Activated naive CD8-positive, alpha-beta T cell treated with anti-CD3 and anti-CD28 coated beads, Interleukin-2, amount 50 U/mL, for 16 hours (primary cell): ENCODE measurements around the gene CLNK.

ENCODE experiments used
- DNase-seq: peaks from one replicate; pipeline ENCODE4 v3.0.0-alpha.2; 2020; ENCODE audit warnings: low read depth, low spot score

CLNK gene

GRCh38 chr4:10613926-10614478 is 70.6 kb downstream of the CLNK start:
- no peak for DNase-seq

GRCh38 chr4:10612476-10612875 is 72.1 kb downstream of the CLNK start:
- DNase-seq, result no peak

- no peak for DNase-seq
Observed at GRCh38 chr4:10611673-10612072, 72.9 kb downstream of the CLNK start.

GRCh38 chr4:10608501-10609219 is 75.9 kb downstream of the CLNK start:
- DNase-seq, result no peak

GRCh38 chr4:10607206-10607605 is 77.4 kb downstream of the CLNK start:
- no peak for DNase-seq

GRCh38 chr4:10606483-10607155 is 77.9 kb downstream of the CLNK start:
- no peak for DNase-seq

- DNase-seq, result no peak
Observed at GRCh38 chr4:10605746-10606482, 78.7 kb downstream of the CLNK start.

GRCh38 chr4:10605031-10605430 is 79.5 kb downstream of the CLNK start:
- no peak for DNase-seq

- DNase-seq, result no peak
Observed at GRCh38 chr4:10599574-10599973, 85.0 kb downstream of the CLNK start.

- no peak for DNase-seq
Observed at GRCh38 chr4:10598829-10599228, 85.7 kb downstream of the CLNK start.

- DNase-seq, result no peak
Observed at GRCh38 chr4:10596586-10597290, 87.8 kb downstream of the CLNK start.

GRCh38 chr4:10593130-10593529 is 91.4 kb downstream of the CLNK start:
- DNase-seq, result no peak

GRCh38 chr4:10590896-10591295 is 93.7 kb downstream of the CLNK start:
- no peak for DNase-seq

GRCh38 chr4:10589799-10590198 is 94.8 kb downstream of the CLNK start:
- DNase-seq, result no peak

- no peak for DNase-seq
Observed at GRCh38 chr4:10589321-10589720, 95.2 kb downstream of the CLNK start.

GRCh38 chr4:10587697-10588096 is 96.9 kb downstream of the CLNK start:
- DNase-seq, result no peak

- no peak for DNase-seq
Observed at GRCh38 chr4:10587296-10587695, 97.3 kb downstream of the CLNK start.

GRCh38 chr4:10584042-10584441 is 100.5 kb downstream of the CLNK start:
- no peak for DNase-seq

- no peak for DNase-seq
Observed at GRCh38 chr4:10582951-10583350, 101.6 kb downstream of the CLNK start.

GRCh38 chr4:10582059-10582686 is 102.4 kb downstream of the CLNK start:
- no peak for DNase-seq

- DNase-seq, result no peak
Observed at GRCh38 chr4:10581022-10581421, 103.5 kb downstream of the CLNK start.
